HUES48 (cell line): ENCODE data around the gene SMTN.
"Not testable (repeated sequence)": the region's sequence is repeated elsewhere in the genome, so short reads cannot be mapped to it uniquely, and the experiment has no call there.

Experiments
- H3K27ac ChIP-seq: one replicate; pipeline ENCODE4 v1.7.0; 2013; ENCODE audit warnings: low read depth, low read length, inconsistent platforms
- H3K27me3 ChIP-seq: 2 replicates; pipeline ENCODE4 v1.6.1; 2013; ENCODE audit warnings: mild to moderate bottlenecking, low read length; ENCODE audit not compliant: control insufficient read depth, insufficient read depth
- H3K36me3 ChIP-seq: 2 replicates; pipeline ENCODE4 v1.6.1; 2013; ENCODE audit warnings: low read length; ENCODE audit not compliant: control insufficient read depth, insufficient read depth
- H3K4me1 ChIP-seq: 2 replicates; pipeline ENCODE4 v1.6.1; 2013; ENCODE audit warnings: mild to moderate bottlenecking, low read length; ENCODE audit not compliant: control insufficient read depth, insufficient read depth
- H3K4me3 ChIP-seq: 2 replicates; pipeline ENCODE4 v1.5.1; 2013; ENCODE audit warnings: mild to moderate bottlenecking, low read depth, low read length
- H3K9ac ChIP-seq: 2 replicates; pipeline ENCODE4 v1.6.1; 2013; ENCODE audit warnings: mild to moderate bottlenecking, low read depth, low read length, moderate library complexity
- H3K9me3 ChIP-seq: 2 replicates; pipeline ENCODE4 v1.6.1; 2013; ENCODE audit warnings: low read length; ENCODE audit not compliant: control insufficient read depth, insufficient read depth

Gene SMTN

GRCh38 chr22:31049815-31050420 is 31.2 kb upstream of the SMTN start:
- Histone ChIP-seq H3K9me3 (no peaks in the 10 kb centered on the region), H3K4me3 (no peak overlapping the region), H3K4me1 (peaks cover 5% of the 10 kb centered on the region; the same call in 1 of the 2 replicates), H3K27ac (no peak overlapping the region), H3K9ac (no peak overlapping the region), H3K27me3 (no peaks in the 10 kb centered on the region), H3K36me3 (no peaks in the 10 kb centered on the region)

GRCh38 chr22:31055117-31055634 is 25.9 kb upstream of the SMTN start:
- H3K27me3 ChIP-seq = no peaks in the 10 kb centered on the region

GRCh38 chr22:31055635-31056159 is 25.4 kb upstream of the SMTN start:
- peaks cover 4% of the 10 kb centered on the region; the same call in 1 of the 2 replicates for H3K4me1 ChIP-seq
- no peaks in the 10 kb centered on the region for H3K36me3 ChIP-seq
- no peaks in the 10 kb centered on the region for H3K9me3 ChIP-seq
- H3K27me3 ChIP-seq = no peaks in the 10 kb centered on the region
- peak overlapping the region; percentile 25; the same call in 1 of the 2 replicates for H3K9ac ChIP-seq
- H3K27ac ChIP-seq = peak overlapping the region; percentile 17
- H3K4me3 ChIP-seq = no peak overlapping the region

More at GRCh38 chr22:31055117-31055634, 25.9 kb upstream of the SMTN start:
- Histone ChIP-seq H3K27ac (peak overlapping the region; percentile 17), H3K9me3 (no peaks in the 10 kb centered on the region), H3K36me3 (no peaks in the 10 kb centered on the region), H3K4me1 (peaks cover 4% of the 10 kb centered on the region; the same call in 1 of the 2 replicates), H3K4me3 (no peak overlapping the region), H3K9ac (peak overlapping the region; percentile 25; the same call in 1 of the 2 replicates)

GRCh38 chr22:31056986-31057599 is 24.0 kb upstream of the SMTN start:
- Histone ChIP-seq H3K9ac (no peak overlapping the region), H3K36me3 (no peaks in the 10 kb centered on the region), H3K27me3 (no peaks in the 10 kb centered on the region), H3K27ac (no peak overlapping the region), H3K4me3 (no peak overlapping the region), H3K4me1 (peaks cover 4% of the 10 kb centered on the region; the same call in 1 of the 2 replicates), H3K9me3 (no peaks in the 10 kb centered on the region)

GRCh38 chr22:31059663-31060062 is 21.5 kb upstream of the SMTN start:
- H3K36me3 ChIP-seq, H3K4me3 ChIP-seq, H3K9me3 ChIP-seq, H3K9ac ChIP-seq, H3K27ac ChIP-seq, H3K4me1 ChIP-seq, H3K27me3 ChIP-seq: not testable (repeated sequence)

- H3K4me3 ChIP-seq = no peak overlapping the region
- H3K27ac ChIP-seq = no peak overlapping the region
- H3K36me3 ChIP-seq = no peaks in the 10 kb centered on the region
- no peaks in the 10 kb centered on the region for H3K4me1 ChIP-seq
- no peaks in the 10 kb centered on the region for H3K9me3 ChIP-seq
- H3K27me3 ChIP-seq = no peaks in the 10 kb centered on the region
- no peak overlapping the region for H3K9ac ChIP-seq
Measured at GRCh38 chr22:31062566-31063230, 18.4 kb upstream of the SMTN start.

GRCh38 chr22:31064369-31064768 is 16.7 kb upstream of the SMTN start:
- no peak overlapping the region for H3K4me3 ChIP-seq
- no peaks in the 10 kb centered on the region for H3K27me3 ChIP-seq
- H3K9me3 ChIP-seq = no peaks in the 10 kb centered on the region
- H3K4me1 ChIP-seq = no peaks in the 10 kb centered on the region
- H3K9ac ChIP-seq = no peak overlapping the region
- H3K27ac ChIP-seq = no peak overlapping the region
- H3K36me3 ChIP-seq = no peaks in the 10 kb centered on the region

GRCh38 chr22:31068970-31069369 is 12.1 kb upstream of the SMTN start:
- no peak overlapping the region for H3K9ac ChIP-seq
- no peaks in the 10 kb centered on the region for H3K36me3 ChIP-seq
- H3K27ac ChIP-seq = no peak overlapping the region
- H3K9me3 ChIP-seq = no peaks in the 10 kb centered on the region
- H3K27me3 ChIP-seq = no peaks in the 10 kb centered on the region
- H3K4me3 ChIP-seq = no peak overlapping the region
- H3K4me1 ChIP-seq = no peaks in the 10 kb centered on the region

- not testable (repeated sequence) for H3K4me3 ChIP-seq, H3K36me3 ChIP-seq, H3K9me3 ChIP-seq, H3K4me1 ChIP-seq, H3K27me3 ChIP-seq, H3K27ac ChIP-seq, H3K9ac ChIP-seq
Measured at GRCh38 chr22:31069691-31070314, 11.3 kb upstream of the SMTN start.

- H3K4me3 ChIP-seq, H3K9me3 ChIP-seq, H3K36me3 ChIP-seq, H3K27ac ChIP-seq, H3K27me3 ChIP-seq, H3K4me1 ChIP-seq, H3K9ac ChIP-seq: not testable (repeated sequence)
Measured at GRCh38 chr22:31073125-31073524, 8.0 kb upstream of the SMTN start.
